ENCODE measurements around the gene RNU2-1.
"Not testable (repeated sequence)": the region's sequence is repeated elsewhere in the genome, so short reads cannot be mapped to it uniquely, and the experiment has no call there.

The RNU2-1 gene

DNA sequence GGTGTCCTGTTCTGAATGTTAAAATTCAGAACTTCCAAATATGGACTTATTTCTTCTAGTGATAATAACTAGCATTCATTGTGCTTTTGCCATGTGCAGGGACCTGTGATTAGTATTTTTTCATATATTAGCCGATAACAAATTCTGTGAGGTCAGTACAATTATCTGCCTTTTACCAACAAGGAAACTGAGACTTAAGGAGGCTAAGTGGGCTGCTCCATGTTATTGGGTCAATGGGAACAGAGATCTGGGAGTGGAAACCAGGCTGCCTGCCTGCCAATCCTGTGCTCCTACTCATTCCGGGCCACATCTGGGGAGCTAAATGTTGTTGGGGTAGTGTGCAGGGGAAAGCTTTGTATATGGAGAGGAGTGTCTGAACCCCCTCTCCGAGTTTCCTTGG lies 18.4 kb downstream of the RNU2-1 start:
- no peak for DNase-seq

DNA sequence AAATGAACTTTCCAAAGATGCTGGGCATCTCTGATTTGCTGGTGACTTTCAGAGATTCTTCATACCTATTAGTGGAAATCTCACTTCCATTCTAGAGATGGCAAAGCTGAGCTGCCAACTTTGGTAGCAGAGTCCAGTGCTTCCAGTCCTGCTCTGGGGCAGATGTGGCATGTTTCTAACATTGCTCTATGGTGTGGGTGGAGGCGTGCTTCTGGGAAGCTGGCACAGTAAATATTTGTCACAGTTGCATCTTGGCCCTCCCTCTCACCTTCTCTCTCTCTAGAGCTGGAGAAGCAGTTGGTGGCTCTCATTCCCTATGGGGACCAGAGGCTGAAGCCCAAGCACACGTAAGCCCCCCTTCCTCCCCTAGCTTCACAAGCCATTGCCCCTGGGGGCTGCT lies 20.2 kb downstream of the RNU2-1 start:
- DNase-seq: no peak

DNA sequence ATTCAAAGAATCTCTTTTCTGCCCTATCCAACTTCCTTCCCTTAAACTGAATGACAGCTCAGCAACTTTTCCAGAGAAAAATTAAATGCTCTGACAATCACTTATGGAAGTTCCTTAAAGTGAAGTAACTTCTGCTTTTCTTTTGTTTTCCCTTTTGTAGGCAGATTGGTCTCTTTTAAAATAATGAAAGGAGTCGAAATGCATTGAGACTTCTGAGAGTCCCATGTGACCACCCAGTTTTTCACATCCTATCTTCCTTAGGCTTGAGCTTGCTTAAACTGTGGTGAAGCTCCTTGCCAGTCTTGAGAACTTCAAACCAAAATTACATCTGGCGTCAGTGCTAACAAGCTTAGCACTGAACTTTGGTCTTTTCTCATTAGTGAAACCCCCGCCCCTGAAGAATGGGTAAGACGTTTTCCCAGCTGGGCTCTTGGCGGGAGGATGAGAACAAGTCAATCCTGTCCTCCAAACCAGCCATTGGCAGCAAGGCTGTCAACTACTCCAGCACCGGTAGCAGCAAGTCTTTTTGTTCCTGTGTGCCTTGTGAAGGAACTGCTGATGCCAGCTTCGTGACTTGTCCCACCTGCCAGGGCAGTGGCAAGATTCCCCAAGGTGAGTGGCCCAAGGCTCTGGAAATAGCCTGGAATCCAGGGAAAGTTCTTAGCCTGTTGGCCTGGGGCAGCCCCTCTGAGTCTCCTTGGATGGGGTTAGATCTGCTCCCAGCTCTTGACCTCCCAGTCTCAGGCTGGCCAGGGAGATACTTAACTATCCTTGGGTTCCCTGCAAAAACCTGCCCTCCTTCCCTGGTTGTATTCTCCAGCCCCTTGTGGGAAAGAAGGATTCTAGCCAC lies 20.9 kb downstream of the RNU2-1 start:
- DNase-seq: no peak

DNA sequence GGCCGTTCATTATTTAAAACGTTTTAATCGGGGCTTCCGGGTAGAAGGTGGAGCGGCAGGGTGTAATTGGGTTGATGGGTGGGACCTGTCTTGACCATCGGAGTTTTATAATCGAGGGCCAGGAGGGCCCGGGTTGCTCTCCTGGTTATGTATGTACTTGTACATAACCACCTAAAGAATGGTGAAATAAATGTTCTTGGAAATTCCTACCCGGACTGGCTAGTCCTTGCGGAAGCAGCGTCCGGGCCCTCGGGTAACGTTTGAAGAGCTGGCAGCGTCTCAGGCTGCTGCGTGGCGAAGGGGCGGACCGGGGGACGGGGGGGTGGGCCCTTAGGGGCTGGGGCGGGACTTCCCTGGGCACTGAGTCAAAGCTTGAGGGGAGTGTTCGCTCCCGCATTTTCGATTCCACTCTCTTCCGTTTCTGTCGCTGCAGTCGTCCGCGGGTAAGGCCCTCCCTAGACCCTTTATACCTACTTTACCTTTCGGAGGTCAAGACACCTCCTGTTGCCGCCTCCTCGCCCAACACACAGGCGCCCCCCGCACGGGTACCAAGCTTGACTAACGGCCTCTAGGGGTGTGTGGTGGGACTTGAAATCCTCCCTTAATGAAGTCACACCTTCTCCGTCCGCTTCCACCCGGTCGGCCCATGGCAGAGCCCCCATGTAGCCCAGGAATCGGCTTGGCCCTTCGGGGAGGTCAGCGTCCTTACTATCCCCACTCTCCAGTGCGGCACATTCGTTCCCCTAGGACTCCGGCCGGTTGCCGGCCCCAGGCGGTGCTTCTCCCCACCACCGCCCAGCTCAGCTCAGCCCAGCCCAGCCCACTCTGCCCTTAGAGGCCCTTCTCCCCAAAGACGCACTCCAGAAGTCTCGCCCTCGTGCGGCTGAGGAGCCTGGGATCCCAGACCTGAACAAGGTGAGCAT lies 22.0 kb downstream of the RNU2-1 start, which contains the start of gene TMEM106A:
Gene TMEM106A, plus strand, starts transcription at position 396 of the 923 bp plus-strand sequence. CDS start 1,167 bp downstream, outside the sequence.
- DNase-seq: peak; percentile 60 to 64

DNA sequence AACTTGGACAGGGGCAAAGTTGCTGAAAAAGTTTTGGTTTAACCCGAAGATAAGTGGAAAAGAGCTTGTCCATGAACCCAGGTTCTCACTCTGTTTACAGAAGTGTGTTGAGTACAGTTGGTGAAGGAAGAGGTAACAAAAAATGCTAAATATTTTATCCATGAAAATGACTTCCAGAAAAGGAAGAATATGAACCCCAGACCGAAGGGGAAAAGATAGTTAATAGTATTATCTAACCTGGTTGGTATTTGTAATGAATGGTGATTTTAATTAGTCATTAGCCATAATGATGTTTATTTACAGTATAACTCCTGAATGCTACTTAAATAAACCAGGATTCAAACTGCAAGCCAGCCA lies 22.7 kb downstream of the RNU2-1 start:
- DNase-seq: no peak

DNA sequence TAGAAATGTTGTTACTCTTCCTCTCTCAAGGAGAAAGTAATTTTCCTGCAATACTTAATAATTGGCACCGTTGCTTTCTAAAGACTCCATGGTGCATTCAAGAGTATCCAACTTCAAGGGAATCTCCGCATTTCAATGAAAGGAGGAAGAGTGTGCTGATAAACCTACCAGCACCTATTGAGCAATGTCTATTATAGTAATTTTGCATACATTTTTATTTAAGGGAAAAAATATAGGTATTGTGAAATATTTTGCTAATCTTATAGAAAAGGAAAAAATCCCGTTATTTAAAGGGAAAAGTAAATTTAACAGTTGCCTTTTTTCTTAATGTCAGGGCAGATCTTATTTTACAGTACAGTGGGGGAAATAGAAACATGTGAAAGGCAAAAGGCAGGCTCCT lies 23.2 kb downstream of the RNU2-1 start:
- no peak for DNase-seq

DNA sequence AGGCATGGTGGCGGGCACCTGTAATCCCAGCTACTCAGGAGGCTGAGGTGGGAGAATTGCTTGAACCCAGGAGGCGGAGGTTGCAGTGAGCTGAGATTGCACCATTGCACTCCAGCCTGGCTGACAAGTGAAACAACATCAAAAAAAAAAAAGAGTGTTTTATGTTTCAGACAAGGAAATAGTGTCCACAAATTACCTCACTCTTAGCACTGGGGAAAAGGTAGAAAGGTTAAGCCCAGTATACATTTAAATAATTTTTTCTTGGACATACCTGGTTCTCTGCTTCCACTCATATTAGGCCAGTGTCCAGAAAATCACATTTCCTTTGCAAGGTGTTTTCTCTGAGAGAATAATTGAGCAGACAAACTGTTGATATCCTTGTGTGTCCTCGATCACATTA lies 30.8 kb downstream of the RNU2-1 start:
- not testable (repeated sequence) for DNase-seq

DNA sequence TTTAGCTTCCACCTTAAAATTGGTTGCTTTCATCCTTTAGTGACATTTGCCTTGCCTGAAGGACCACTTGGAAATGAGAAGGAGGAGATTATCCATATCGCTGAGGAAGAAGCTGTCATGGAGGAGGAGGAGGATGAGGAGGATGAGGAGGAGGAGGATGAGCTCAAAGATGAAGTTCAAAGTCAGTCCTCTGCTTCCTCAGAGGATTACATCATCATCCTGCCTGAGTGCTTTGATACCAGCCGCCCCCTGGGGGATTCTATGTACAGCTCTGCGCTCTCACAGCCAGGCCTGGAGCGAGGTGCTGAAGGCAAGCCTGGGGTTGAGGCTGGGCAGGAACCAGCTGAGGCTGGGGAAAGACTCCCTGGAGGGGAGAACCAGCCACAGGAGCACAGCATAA lies 33.6 kb downstream of the RNU2-1 start:
- no peak for DNase-seq

DNA sequence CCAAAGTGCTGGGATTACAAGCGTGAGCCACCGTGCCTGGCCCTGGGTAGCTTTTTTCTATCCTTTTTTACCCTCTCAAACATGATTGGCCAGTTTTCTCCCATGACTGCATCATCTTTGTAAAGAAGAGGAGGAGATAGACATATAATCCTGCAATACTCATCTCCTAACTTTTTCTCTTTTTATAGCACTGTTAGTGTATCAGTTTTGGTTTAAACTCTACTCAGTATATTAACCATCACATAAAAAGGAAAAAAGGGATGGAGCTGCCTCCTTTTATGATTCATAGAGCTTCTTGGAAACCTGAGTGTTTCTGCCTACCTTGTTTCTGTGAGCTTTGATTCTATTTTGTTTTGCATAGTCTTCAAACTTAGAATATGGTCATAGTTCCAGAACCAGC lies 34.1 kb downstream of the RNU2-1 start:
- DNase-seq: no peak

DNA sequence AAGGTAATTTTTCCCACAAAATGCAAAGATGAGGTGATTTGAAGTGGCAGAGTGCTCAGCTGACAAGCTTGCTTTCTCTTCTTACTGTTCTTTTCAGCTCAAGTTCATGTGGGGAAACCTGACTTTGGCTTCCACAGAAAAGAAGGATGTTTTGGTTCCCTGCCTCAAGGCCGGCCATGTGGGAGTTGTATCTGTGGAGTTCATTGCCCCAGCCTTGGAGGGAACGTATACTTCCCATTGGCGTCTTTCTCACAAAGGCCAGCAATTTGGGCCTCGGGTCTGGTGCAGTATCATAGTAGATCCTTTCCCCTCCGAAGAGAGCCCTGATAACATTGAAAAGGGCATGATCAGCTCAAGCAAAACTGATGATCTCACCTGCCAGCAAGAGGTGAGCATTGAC lies 40.5 kb downstream of the RNU2-1 start:
- DNase-seq: no peak

DNA sequence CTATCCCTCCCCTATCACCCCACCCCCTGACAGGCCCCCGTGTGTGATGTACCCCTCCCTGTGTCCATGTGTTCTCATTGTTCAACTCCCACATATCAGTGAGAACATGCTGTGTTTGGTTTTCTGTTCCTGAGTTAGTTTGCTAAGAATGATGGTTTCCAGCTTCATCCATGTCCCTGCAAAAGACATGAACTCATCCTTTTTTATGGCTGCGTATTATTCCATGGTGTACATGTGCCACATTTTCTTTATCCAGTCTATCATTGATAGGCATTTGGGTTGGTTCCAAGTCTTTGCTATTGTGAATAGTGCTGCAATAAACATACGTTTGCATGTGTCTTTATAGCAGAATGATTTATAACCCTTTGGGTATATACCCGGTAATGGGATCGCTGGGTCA lies 47.1 kb downstream of the RNU2-1 start:
- DNase-seq: not testable (repeated sequence)

DNA sequence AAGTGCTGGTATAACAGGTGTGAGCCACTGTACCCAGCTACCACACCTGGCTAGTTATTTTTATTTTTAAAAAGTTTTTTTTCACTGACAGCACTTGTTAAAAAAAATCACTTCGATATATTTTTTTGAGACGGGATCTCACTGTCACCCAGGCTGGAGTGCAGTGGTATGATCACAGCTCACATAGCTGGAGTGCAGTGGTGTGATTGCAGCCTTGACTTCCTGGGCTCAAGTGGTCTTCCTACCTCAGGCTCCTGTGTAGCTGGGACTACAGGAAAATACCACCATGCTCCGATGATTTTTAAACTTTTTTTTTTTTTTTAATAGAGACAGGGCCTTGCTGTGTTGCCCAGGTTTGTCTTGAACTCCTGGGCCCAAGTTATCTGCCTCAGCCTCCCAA lies 49.9 kb downstream of the RNU2-1 start:
- DNase-seq: no peak
